Liver (tissue), 2 donors: ENCODE data around the gene FARS2.

Source experiments
- FOXA2 ChIP-seq: IDR thresholded peaks from 2 replicates; pipeline ENCODE4 v1.6.1; 2016; ENCODE audit warnings: antibody characterized with exemption
- YY1 ChIP-seq: IDR thresholded peaks from 2 replicates; pipeline ENCODE4 v1.6.1; 2016; ENCODE audit warnings: antibody characterized with exemption, mild to moderate bottlenecking
- TF ChIP-seq, protein P1 (sequence below): fragments of 150-350 bp; IDR thresholded peaks from 2 replicates; pipeline ENCODE4 v1.5.1; 2017; ENCODE audit warnings: improper control_type of control experiment, low read depth, low read length; ENCODE audit not compliant: missing input control
- donor health status: healthy.

DNA sequence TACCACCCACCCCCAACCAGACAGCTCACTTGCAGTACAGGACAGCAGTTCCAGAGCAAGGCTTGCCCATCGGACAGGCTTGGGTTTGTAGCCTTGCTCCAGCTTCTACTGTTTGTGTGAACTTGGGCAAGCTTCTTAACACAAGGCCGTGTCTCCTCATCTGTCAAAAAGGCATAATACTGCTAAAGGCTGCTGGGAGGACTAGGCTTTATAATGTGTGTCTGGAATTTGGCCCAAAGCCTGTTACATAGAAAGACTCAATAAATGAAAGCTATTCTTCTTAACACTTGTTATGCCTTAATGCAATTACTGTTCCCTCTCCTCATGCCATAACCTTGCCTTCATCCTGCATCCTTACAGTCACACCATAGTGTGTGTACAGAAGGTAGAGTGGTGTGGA lies 44.0 kb upstream of the FARS2 start:
- TF ChIP-seq, protein P1, sequence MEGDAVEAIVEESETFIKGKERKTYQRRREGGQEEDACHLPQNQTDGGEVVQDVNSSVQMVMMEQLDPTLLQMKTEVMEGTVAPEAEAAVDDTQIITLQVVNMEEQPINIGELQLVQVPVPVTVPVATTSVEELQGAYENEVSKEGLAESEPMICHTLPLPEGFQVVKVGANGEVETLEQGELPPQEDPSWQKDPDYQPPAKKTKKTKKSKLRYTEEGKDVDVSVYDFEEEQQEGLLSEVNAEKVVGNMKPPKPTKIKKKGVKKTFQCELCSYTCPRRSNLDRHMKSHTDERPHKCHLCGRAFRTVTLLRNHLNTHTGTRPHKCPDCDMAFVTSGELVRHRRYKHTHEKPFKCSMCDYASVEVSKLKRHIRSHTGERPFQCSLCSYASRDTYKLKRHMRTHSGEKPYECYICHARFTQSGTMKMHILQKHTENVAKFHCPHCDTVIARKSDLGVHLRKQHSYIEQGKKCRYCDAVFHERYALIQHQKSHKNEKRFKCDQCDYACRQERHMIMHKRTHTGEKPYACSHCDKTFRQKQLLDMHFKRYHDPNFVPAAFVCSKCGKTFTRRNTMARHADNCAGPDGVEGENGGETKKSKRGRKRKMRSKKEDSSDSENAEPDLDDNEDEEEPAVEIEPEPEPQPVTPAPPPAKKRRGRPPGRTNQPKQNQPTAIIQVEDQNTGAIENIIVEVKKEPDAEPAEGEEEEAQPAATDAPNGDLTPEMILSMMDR: no peak
- TF ChIP-seq FOXA2 (no peak), YY1 (no peak)
